ENCODE results near the gene CLDN16.

The CLDN16 gene

DNA sequence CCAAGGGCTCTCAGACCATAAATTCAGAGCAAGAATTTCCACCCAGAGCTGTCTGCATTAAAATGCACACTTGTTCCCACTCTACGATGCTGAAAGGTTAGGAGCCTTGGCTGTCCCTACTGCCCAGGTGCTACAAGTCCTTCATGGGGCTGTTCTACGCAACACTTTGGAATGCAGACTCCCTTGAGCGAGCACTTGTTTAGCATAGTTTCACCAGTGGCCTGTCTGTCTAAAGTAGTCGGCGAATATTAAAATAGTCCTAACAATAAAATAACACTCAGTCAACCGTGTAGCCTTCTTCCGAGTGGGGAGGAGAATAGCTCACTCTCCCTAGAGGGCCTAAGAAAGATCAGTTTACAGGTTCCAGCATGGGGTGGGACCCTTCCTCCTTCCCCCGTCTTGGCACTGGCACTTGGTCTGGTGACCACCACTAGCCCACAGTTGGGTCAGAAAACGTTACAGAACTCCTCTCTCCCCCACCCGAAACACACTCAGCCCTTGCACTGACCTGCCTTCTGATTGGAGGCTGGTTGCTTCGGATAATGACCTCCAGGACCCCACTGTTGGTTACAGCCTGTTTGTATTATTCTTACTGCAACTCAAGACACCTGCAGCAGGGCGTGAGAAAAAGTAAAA is at the start of gene CLDN16:
CLDN16 (plus strand) TSS at position 586 of the 636 bp plus-strand sequence. CDS start 167 bp downstream, outside the sequence.
- CTCF ChIA-PET = interaction anchor here (1.3 to 2.3 kb wide), 4 partner anchors 36 to 421 kb away, joined by 3 to 14 read pairs (median 8); partner anchors contain the start of gene CLDN1
- no peak within 1 kb of the TSS for H3K4me3 ChIP-seq (ENCODE audit: low read depth, low read length)
- TF ChIP-seq, protein P1, sequence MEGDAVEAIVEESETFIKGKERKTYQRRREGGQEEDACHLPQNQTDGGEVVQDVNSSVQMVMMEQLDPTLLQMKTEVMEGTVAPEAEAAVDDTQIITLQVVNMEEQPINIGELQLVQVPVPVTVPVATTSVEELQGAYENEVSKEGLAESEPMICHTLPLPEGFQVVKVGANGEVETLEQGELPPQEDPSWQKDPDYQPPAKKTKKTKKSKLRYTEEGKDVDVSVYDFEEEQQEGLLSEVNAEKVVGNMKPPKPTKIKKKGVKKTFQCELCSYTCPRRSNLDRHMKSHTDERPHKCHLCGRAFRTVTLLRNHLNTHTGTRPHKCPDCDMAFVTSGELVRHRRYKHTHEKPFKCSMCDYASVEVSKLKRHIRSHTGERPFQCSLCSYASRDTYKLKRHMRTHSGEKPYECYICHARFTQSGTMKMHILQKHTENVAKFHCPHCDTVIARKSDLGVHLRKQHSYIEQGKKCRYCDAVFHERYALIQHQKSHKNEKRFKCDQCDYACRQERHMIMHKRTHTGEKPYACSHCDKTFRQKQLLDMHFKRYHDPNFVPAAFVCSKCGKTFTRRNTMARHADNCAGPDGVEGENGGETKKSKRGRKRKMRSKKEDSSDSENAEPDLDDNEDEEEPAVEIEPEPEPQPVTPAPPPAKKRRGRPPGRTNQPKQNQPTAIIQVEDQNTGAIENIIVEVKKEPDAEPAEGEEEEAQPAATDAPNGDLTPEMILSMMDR (IDR thresholded peaks at IDR 0.05; ENCODE audit: insufficient read depth, low read length, missing control alignments) = no peak
- POLR2A ChIA-PET = no interaction called here
- DNase-seq (ENCODE audit: low read depth, low spot score) = no peak

- POLR2A ChIA-PET = no interaction called here
- H3K4me3 ChIP-seq (ENCODE audit: low read depth, low read length) = no peak overlapping the region
- CTCF ChIA-PET = interaction anchor here (1.2 to 9.7 kb wide), 5 partner anchors 10 to 87 kb away, joined by 3 to 107 read pairs (median 8); partner anchors contain the start of gene CLDN1
- TF ChIP-seq, protein P1 (IDR thresholded peaks at IDR 0.05; ENCODE audit: insufficient read depth, low read length, missing control alignments) = no peak
- DNase-seq (ENCODE audit: low read depth, low spot score) = no peak
These were observed 49.2 kb upstream of the CLDN16 start for GRCh38 chr3:190338717-190339116.

DNA sequence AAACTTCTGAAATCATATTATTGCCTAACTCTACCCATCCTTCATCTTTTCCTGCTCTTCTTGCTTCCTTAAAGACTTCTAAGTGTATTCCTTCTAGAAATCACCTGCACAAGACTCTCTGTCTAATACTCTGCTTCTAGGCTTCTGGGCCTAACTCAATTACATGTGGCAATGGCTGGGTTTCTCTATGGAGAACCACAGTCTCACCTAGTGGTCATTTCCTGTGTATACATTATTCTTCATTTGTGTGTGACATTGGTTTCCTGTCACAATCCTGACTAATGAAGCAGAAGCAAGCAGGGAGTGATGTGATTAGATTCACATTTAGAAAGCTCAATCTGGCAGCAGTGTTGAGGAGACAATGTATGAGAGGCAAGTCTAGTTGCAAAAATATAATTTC is 48.8 kb upstream of the CLDN16 start:
- ChIA-PET POLR2A (no interaction called here), CTCF (interaction anchor here (1.2 to 9.7 kb wide), 5 partner anchors 11 to 87 kb away, joined by 3 to 107 read pairs (median 8); partner anchors contain the start of gene CLDN1)
- no peak for DNase-seq (ENCODE audit: low read depth, low spot score)
- TF ChIP-seq, protein P1 (IDR thresholded peaks at IDR 0.05; ENCODE audit: insufficient read depth, low read length, missing control alignments) = no peak
- H3K4me3 ChIP-seq (ENCODE audit: low read depth, low read length) = no peak overlapping the region

DNA sequence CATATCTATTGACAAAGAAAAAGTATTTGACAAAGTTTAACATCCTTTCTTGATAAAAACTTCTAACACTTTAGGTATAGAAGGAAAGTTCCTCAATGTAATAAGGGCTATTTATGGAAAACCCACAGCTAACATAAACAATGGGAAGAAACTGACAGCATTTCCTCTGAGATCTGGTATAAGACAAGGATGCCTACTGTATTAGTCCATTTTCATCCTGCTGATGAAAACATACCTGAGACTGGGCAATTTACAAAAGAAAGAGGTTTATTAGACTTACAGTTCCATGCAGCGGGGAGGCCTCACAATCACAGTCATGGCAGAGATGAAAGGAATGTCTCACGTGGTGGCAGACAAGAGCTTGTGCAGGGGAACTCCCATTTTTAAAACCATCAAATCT is 47.9 kb upstream of the CLDN16 start:
- no peak overlapping the region for H3K4me3 ChIP-seq (ENCODE audit: low read depth, low read length)
- DNase-seq (ENCODE audit: low read depth, low spot score) = no peak
- TF ChIP-seq, protein P1 (IDR thresholded peaks at IDR 0.05; ENCODE audit: insufficient read depth, low read length, missing control alignments) = no peak
- ChIA-PET POLR2A (no interaction called here), CTCF (interaction anchor here (1.1 to 9.7 kb wide), 4 partner anchors 14 to 32 kb away, joined by 3 to 107 read pairs (median 8); partner anchors contain the start of gene CLDN1)

DNA sequence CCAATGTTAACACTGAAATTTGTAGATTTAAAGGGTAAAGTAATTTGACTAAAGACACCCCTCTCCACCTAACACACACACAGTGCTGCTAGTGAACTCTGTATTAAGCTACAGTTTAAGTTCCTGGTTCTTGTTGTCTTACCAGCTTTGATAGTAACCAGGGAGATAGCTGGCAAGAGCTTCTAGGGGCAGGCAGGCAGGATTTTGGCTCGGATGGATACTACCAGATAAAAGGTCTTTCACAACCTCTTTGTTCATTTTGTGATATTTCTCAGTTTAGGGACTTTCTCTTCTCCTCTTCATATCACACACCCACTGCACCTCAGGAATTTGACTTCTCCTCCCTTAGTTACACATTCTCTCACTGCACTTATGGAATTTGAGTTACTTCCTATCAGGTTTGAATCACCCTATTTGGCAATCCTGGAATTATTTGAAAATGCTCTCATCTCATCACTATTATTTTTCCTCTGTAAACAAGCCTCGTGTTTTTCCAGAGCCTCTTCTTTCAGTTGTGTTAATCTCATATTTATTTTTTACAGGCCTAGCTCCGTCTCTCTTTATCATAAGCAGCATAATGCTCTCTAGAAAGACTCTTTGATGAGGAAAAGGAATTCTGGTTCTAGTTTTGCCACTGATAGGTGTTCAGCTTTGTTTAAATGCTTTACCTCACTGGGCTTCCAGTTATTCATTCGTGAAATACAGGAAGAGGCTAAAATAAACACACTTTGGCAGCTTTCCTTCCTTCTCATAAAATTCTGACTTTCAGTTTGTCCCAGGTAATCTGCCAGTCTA is 42.7 kb upstream of the CLDN16 start:
- ChIA-PET CTCF (interaction anchor here (0.8 to 3.5 kb wide), 12 partner anchors 9 to 384 kb away, joined by 3 to 30 read pairs (median 4); partner anchors contain the start of gene CLDN1), POLR2A (interaction anchor here (1.2 kb wide), 1 partner anchor 32 kb away, joined by 3 read pairs; no protein-coding TSS in a partner anchor)
- TF ChIP-seq, protein P1 (IDR thresholded peaks at IDR 0.05; ENCODE audit: insufficient read depth, low read length, missing control alignments) = no peak
- H3K4me3 ChIP-seq (ENCODE audit: low read depth, low read length) = no peak overlapping the region
- DNase-seq (ENCODE audit: low read depth, low spot score) = peak; percentile 91

- H3K4me3 ChIP-seq (ENCODE audit: low read depth, low read length) = no peak overlapping the region
- POLR2A ChIA-PET = interaction anchor here (0.6 to 1.2 kb wide), 3 partner anchors 31 to 314 kb away, joined by 3 read pairs; no protein-coding TSS in a partner anchor
- DNase-seq (ENCODE audit: low read depth, low spot score) = no peak
- CTCF ChIA-PET = interaction anchor here (1.7 kb wide), 1 partner anchor 121 kb away, joined by 5 read pairs; no protein-coding TSS in a partner anchor
- TF ChIP-seq, protein P1 (IDR thresholded peaks at IDR 0.05; ENCODE audit: insufficient read depth, low read length, missing control alignments) = no peak
These were observed 42.1 kb upstream of the CLDN16 start for GRCh38 chr3:190345878-190346277.
